OCI-LY3 (cell line): ENCODE data around the gene D2HGDH.

Experiments used
- H2AFZ ChIP-seq: fragments of 200-600, 300-600 bp; shearing (Covaris generic); 2 replicates; pipeline ENCODE4 v1.6.0; 2014; ENCODE audit warnings: antibody characterized with exemption, low read depth, low read length
- H3K27ac ChIP-seq: fragments of 200-600, 300-600 bp; sonication (generic); 2 replicates; pipeline ENCODE4 v1.5.1; 2014; ENCODE audit warnings: mild to moderate bottlenecking, low read length, moderate library complexity, mixed read lengths
- H3K27me3 ChIP-seq: fragments of 200-600, 300-600 bp; sonication (generic); 2 replicates; pipeline ENCODE4 v1.6.1; 2014; ENCODE audit warnings: low read depth, low read length, mixed read lengths
- H3K36me3 ChIP-seq: fragments of 200-600, 300-600 bp; sonication (generic); replicated peaks from 2 replicates; pipeline ENCODE3; 2014; ENCODE audit warnings: low read depth, low read length, mixed read lengths
- H3K4me1 ChIP-seq: fragments of 300-600, 200-600 bp; sonication (generic); 2 replicates; pipeline ENCODE4 v1.6.1; 2014; ENCODE audit warnings: low read length, mixed read lengths
- H3K4me2 ChIP-seq: fragments of 200-600, 300-600 bp; sonication (generic); 2 replicates; pipeline ENCODE4 v1.6.1; 2014; ENCODE audit warnings: low read length, mixed read lengths
- H3K4me3 ChIP-seq: fragments of 300-600, 200-600 bp; sonication (generic); 2 replicates; pipeline ENCODE4 v1.5.1; 2014; ENCODE audit warnings: antibody characterized with exemption, mild to moderate bottlenecking, low read length, moderate library complexity
- H3K79me2 ChIP-seq: fragments of 300-600, 200-600 bp; shearing (Covaris generic); 2 replicates; pipeline ENCODE4 v1.6.1; 2014; ENCODE audit warnings: mild to moderate bottlenecking, low read length, mixed read lengths
- H3K9ac ChIP-seq: fragments of 300-600, 200-600 bp; shearing (Covaris generic); 2 replicates; pipeline ENCODE4 v1.6.0; 2014; ENCODE audit warnings: mild to moderate bottlenecking, low read length, moderate library complexity
- H3K9me3 ChIP-seq: fragments of 200-600, 300-600 bp; shearing (Covaris generic); 2 replicates; pipeline ENCODE4 v1.6.1; 2014; ENCODE audit warnings: low read length, mixed read lengths; ENCODE audit not compliant: insufficient read depth
- H4K20me1 ChIP-seq: fragments of 200-600, 300-600 bp; sonication (generic); 2 replicates; pipeline ENCODE4 v1.6.1; 2016; ENCODE audit warnings: low read length, mixed read lengths; ENCODE audit not compliant: insufficient read depth
- EZH2phosphoT487 ChIP-seq: fragments of 200-600 bp; shearing (Covaris generic); IDR thresholded peaks from 2 replicates; pipeline ENCODE4 v1.6.1; 2018; ENCODE audit warnings: antibody characterized with exemption, mixed run types, low read depth
- TF ChIP-seq, protein P1 (sequence below): fragments of 200-600, 300-600 bp; sonication (generic); IDR thresholded peaks from 2 replicates; pipeline ENCODE4 v1.5.1; 2014; ENCODE audit warnings: antibody characterized with exemption, low read length, low read depth

The D2HGDH gene

DNA sequence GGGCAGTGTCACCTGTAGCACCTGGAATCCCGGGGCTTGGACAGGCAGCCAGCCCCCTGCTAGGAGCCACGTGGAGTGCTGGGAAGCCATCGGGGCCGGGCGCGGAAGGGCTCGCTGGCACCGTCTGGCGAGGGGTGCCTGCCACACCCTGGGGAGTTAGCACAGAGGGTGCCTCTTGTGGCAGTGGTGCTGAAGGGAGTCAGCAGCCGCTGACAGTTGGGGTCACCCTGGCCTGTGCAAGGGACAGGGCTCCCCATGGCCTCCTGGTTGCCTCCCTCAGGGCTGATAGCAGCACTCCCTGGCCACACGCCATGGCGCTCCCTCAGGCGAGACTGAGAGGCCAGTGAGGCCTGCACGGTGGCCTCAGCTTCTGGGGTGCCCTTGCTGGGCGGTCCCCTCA, 13.9 kb upstream of the D2HGDH start:
- Histone ChIP-seq H3K4me3 (no peak overlapping the region), H3K36me3 (peaks cover 5% of the 10 kb centered on the region), H3K27me3 (no peaks in the 10 kb centered on the region), H3K4me1 (peaks cover 3% of the 10 kb centered on the region; the same call in 1 of the 2 replicates), H3K9me3 (no peaks in the 10 kb centered on the region), H4K20me1 (no peaks in the 10 kb centered on the region), H3K9ac (no peak overlapping the region), H3K4me2 (no peak overlapping the region), H3K79me2 (no peaks in the 10 kb centered on the region), H3K27ac (no peak overlapping the region), H2AFZ (no peak overlapping the region)
- TF ChIP-seq, protein P1, sequence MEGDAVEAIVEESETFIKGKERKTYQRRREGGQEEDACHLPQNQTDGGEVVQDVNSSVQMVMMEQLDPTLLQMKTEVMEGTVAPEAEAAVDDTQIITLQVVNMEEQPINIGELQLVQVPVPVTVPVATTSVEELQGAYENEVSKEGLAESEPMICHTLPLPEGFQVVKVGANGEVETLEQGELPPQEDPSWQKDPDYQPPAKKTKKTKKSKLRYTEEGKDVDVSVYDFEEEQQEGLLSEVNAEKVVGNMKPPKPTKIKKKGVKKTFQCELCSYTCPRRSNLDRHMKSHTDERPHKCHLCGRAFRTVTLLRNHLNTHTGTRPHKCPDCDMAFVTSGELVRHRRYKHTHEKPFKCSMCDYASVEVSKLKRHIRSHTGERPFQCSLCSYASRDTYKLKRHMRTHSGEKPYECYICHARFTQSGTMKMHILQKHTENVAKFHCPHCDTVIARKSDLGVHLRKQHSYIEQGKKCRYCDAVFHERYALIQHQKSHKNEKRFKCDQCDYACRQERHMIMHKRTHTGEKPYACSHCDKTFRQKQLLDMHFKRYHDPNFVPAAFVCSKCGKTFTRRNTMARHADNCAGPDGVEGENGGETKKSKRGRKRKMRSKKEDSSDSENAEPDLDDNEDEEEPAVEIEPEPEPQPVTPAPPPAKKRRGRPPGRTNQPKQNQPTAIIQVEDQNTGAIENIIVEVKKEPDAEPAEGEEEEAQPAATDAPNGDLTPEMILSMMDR, result no peak
- TF ChIP-seq EZH2phosphoT487, result no peak

DNA sequence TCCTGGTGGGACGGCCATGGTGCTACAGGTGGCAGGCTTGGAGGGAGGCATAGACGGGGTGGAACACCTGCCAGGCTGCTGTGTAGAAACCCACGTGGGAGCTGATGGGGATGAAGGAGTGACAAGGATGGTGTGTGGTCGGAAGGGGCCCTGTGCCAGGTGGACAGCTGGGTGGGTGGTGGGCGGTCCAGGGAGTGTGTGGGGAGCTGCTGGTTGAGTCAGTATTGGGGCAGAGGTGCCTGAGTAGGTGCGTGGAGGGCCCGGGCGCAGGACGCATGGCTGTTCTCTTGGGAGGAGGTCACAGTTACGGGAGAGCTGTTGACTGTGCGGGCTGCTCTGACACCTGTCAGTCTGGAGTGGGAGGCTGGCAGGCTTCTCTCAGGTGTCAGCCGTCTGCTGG, 12.6 kb upstream of the D2HGDH start:
- Histone ChIP-seq H3K4me1 (peaks cover 13% of the 10 kb centered on the region; the same call in 1 of the 2 replicates), H3K4me3 (no peak overlapping the region), H4K20me1 (no peaks in the 10 kb centered on the region), H3K27me3 (no peaks in the 10 kb centered on the region), H3K79me2 (no peaks in the 10 kb centered on the region), H2AFZ (no peak overlapping the region), H3K27ac (no peak overlapping the region), H3K9me3 (no peaks in the 10 kb centered on the region), H3K9ac (no peak overlapping the region), H3K36me3 (peaks cover 5% of the 10 kb centered on the region), H3K4me2 (no peak overlapping the region)
- TF ChIP-seq, protein P1, result no peak
- TF ChIP-seq EZH2phosphoT487, result no peak

DNA sequence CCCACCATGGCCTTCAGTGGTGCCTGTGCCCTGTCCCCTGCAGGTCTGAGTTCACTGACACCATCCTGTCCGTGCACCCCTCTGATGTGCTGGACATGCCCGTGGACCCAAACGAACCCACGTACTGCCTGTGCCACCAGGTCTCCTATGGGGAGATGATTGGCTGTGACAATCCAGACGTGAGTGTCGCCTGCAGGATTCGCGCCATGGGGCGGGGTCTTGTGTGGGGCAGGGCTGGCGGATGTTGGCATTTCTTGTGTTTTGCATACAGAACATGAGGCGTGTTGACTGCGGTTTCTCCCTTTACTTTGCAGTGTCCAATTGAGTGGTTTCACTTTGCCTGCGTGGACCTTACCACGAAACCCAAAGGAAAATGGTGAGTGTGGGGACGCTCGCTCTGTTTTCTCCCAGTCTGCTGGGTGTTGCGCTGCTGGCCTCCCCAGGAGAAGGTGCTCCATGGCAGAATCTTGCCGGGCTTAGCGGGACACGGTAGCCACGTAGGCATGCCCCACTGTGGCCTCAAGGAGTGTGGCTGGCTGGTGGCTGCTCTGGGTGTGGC, 11.5 kb upstream of the D2HGDH start:
- H3K9ac ChIP-seq, result no peak overlapping the region
- no peak for TF ChIP-seq EZH2phosphoT487
- TF ChIP-seq, protein P1, result no peak

DNA sequence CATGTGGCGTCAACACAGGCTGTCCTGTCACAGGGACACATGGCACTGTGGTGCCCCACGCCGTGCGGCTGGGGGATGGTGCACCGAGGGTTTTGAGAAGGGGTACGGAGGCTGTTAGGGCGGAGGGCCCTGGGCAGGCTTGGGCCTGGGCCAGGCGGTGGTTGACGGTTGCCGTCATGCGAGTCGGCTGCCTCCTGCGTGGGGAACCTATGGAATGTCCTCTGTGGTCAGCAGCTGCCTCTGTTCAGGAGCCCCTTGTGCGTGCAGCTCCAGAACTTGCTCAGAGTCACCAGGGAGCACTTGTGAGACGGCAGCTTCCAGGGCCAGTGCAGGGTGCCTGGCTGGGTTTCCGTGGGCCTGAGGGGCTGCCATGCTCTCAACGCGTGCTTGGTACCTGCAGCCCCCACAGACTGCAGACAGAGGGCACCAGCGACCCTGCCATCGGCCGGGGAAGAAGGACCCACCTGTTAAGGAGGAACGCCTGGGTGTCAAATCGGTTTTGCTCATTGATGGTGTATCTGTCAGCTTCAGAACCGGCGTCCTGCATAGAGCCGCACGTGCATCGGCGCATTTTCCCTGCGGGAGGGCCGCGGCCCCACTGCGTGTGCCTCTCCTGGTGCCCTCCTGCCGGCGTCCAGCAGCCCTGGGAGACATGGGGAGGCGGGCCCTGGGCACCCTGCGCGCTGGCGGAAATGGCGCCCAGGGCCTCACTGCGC, 10.0 kb upstream of the D2HGDH start:
- H3K27ac ChIP-seq, result no peak overlapping the region
- TF ChIP-seq, protein P1, result peak; percentile 45
- TF ChIP-seq EZH2phosphoT487, result no peak

More for the DNA sequence above, 11.5 kb upstream of the D2HGDH start:
- Histone ChIP-seq H3K27ac (no peak overlapping the region), H3K9me3 (no peaks in the 10 kb centered on the region), H3K27me3 (no peaks in the 10 kb centered on the region), H3K4me1 (peaks cover 13% of the 10 kb centered on the region; the same call in 1 of the 2 replicates), H4K20me1 (no peaks in the 10 kb centered on the region), H3K79me2 (no peaks in the 10 kb centered on the region), H2AFZ (no peak overlapping the region), H3K36me3 (peaks cover 9% of the 10 kb centered on the region), H3K4me2 (no peak overlapping the region), H3K4me3 (no peak overlapping the region)

More for the DNA sequence above, 10.0 kb upstream of the D2HGDH start:
- H3K9ac ChIP-seq, result no peak overlapping the region
- H3K36me3 ChIP-seq, result peaks cover 15% of the 10 kb centered on the region
- H3K4me3 ChIP-seq, result no peak overlapping the region
- no peaks in the 10 kb centered on the region for H3K79me2 ChIP-seq
- no peaks in the 10 kb centered on the region for H3K27me3 ChIP-seq
- no peak overlapping the region for H2AFZ ChIP-seq
- no peaks in the 10 kb centered on the region for H3K9me3 ChIP-seq
- peaks cover 19% of the 10 kb centered on the region for H3K4me1 ChIP-seq
- H4K20me1 ChIP-seq, result no peaks in the 10 kb centered on the region
- no peak overlapping the region for H3K4me2 ChIP-seq
